Stimulated activated CD4-positive, alpha-beta T cell treated with anti-CD3 and anti-CD28 coated beads, Interleukin-2, amount 100 ng/mL, for 4 hours (primary cell): ENCODE measurements around the gene ENDOD1.

Source experiments
- DNase-seq: peaks from one replicate; pipeline ENCODE4 v3.0.0-alpha.2; 2020; ENCODE audit warnings: low read depth

The ENDOD1 gene

DNA sequence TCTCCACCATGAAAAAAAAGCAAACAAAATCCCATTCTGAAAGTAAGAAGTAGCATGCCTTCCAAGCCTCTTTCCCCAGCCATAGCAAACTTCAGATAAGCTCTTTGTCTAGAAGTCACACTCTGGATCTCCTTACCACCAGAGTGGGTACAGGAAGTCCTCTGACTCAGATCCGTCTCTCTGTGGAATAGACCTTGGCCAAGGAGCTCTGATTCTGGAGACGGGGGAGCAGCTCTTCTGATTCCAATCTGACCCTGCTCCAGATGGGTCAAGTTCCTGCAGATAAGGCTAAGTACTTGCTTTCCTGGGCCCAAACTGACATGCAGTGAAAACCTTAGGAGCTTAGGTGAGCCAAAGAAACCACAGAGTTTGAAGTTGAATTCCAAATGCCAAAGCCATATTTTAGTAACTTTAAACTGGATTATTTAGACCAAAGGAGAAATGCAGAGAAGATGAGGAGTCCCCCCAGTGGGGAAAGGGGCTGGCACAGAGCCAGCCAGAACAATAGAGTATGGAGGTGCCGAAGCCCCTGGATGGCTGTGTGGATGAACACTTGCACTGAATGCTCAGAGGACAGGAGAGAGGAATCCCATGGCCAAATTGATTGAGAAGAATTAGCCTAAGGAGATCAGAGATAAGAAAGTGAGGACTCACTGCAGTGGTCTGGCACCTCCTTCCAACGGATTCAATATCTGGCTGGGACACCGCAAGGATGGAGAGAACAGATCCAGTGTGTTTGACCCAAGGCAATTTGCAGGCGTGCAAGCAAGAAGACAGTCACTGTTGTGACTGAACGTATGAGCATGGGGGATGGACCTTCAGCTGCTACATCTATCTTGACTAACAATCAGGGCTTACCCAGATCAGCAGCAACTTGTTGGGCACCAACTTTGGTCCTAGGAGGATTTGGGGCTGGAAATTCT is 54.9 kb downstream of the ENDOD1 start:
- no peak for DNase-seq

DNA sequence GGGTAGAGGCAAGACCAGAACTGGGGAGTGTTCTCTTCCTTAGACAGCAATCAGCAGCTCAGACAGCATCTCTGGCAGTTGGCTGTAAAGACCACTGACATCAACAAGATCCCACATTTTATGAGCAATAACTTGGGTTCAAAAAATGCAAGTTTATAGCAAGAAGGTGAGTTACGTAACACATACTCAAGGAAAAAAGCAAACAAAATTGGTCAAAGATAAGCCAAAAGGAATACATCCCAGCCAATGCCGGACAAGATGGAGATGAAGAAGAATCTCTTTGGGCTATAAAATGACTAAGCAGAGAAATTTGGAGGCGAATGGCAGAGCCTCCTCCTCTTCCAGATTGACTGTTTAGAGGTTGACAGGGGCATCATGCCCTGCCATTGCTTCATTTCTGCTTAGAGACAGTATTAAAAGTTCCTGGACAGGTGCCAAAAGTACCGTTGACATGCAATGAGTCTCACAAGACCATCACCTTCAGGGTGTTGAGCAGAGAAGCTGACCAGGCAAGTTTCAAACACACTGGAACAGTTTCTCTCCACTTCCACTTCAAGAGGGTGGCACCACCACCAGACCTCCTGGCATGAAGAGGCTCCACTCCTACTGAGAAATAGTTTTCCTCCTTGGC is 55.9 kb downstream of the ENDOD1 start:
- no peak for DNase-seq

- DNase-seq: no peak
Measured at GRCh38 chr11:95147364-95147905, 57.8 kb downstream of the ENDOD1 start.

DNA sequence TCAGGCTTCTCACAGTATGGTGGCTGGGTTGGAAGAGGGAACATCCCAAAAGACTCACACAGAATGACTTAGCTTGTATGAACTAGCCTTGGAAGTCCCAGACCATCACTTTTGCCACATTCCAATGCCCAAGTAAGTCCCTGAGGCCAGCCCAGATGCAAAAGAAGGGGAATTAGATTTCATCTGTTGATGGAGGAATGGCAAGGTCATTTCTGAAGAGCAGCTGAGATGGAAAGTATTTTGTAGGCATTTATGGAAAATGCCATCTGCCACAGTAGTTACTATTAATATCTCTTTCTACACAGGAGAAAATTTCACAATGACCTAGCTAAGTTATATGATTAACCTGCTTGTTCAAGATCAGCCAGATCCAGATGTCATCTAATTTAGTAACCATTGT is 58.8 kb downstream of the ENDOD1 start:
- DNase-seq: no peak

- DNase-seq: no peak
Measured at GRCh38 chr11:95148938-95149337, 59.3 kb downstream of the ENDOD1 start.

DNA sequence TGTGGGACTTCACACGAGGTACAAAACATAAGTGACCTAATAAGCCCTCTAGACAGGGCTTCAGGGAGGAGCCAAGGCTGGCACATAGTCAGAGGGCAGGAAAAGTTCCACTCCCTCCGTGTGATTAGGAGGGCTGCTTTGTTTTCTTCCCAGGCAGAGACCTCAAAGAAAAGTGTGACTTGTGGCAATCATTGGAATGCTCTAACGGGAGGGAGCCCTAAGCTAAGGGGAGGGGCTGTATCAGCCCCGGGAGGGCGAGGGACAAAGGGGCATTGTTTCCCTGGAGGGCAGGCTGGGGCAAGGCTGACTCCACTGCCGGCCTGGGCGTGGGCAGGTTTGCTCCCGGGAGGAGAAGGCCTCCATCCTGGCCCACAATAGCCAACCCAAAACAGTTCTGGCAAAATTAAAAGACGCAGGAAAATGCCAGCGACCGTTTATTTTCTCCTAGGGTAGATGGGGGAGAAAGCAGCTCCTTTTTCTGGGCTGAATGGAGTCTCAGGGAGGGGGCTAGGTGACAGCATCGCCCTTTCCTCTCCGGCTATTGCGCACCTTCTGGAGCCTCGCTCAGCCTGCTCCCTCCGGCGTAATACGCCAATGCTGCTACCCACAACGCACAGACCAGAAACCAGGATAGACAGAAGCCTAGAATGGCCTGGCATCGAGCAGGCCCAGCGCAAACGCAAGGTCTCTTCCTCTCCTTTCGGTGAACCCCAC is 60.2 kb downstream of the ENDOD1 start:
- no peak for DNase-seq

GRCh38 chr11:95150956-95151684 is 61.5 kb downstream of the ENDOD1 start:
- DNase-seq: peak; percentile 87

- DNase-seq: no peak
Measured at GRCh38 chr11:95152876-95153856, 63.5 kb downstream of the ENDOD1 start.

- no peak for DNase-seq
Measured at GRCh38 chr11:95153857-95154246, 64.2 kb downstream of the ENDOD1 start.

GRCh38 chr11:95154514-95154913 is 64.9 kb downstream of the ENDOD1 start:
- peak; percentile 45 for DNase-seq

- no peak for DNase-seq
Measured at GRCh38 chr11:95155385-95155784, 65.7 kb downstream of the ENDOD1 start.

DNA sequence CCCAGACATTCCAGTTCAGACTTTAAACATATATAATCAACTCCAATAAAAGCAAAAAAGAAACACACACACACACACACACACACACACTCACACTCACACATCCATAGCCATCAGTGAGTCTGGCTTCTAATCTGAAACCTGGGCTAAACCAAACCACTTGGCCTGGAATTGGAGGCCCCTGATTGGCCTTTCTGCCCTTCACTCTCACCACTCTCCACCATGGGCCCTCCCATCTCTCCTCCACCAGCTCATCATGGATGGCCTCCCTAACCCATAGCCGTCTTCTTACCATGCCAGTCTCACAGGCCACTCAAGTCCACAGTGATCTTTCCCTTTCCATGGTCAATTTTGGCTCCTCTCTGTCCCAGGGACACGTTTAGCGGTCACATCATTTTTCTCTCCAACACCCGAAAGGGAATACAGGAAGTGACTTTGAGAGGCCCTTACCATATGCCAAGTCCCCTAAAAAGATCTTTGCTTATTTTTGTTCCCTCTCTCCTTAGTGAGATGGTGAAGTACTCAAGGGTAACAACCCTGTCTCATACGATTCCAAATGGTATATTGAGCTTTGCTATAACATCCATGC is 66.6 kb downstream of the ENDOD1 start:
- no peak for DNase-seq

- no peak for DNase-seq
Measured at GRCh38 chr11:95156916-95157541, 67.4 kb downstream of the ENDOD1 start.

DNA sequence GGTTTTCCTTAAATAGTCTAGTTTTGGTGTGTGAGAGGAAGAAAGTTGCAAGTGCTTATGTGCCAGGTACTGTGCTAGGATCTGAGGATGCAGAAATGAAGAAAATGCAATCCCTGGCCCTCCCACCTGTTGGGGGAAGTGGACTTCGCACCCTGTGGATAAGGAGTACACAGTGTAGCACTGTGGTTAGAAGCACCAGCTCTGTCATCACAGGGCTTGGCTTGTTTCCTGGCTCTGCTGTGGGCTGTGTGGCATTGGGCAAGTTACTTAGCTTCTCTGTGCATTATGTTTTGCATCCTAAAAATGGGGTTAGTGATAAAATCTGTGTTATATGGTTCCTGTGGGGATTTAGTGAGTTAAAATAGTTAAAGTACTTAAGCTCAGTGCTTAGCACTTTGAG is 68.2 kb downstream of the ENDOD1 start:
- DNase-seq: no peak

DNA sequence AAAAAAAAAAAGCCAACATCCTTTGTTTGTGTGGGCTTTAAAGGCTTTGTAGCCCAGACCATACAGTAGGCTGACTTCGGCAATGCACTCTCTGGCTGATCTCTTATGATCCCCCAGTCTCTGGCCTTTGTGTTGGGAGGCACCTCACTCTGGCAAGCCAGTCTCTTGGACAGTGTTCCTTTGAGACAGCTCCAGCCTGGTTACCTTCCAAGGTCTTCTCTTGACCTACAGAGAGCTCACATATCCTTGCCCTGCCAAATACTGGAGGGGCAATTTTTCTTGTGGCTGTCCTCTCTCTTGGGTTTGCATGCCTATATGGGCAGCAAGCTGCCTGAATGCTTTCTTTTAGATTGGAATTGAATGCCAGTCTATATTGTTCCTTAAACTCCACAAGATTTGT is 71.6 kb downstream of the ENDOD1 start:
- no peak for DNase-seq

GRCh38 chr11:95163106-95163505 is 73.5 kb downstream of the ENDOD1 start:
- DNase-seq: no peak

DNA sequence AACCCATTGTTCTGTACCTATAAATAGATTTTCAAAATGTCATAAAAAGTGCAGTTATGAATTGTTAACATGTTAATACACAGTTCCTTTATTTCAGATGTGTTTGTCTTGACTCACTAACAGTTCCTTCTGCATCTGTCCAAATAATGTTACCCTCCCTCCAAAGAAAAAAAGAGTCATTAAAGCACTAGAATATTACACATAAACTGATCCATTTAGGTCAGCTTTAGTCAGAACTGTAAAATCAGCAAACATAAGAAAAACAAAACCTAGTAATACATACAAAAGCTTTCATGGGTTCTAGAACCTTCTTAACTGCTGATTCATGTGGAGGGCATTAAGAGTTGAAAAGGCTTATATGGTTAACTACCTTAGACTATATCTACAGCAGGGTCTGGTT is 76.0 kb downstream of the ENDOD1 start:
- DNase-seq: no peak

DNA sequence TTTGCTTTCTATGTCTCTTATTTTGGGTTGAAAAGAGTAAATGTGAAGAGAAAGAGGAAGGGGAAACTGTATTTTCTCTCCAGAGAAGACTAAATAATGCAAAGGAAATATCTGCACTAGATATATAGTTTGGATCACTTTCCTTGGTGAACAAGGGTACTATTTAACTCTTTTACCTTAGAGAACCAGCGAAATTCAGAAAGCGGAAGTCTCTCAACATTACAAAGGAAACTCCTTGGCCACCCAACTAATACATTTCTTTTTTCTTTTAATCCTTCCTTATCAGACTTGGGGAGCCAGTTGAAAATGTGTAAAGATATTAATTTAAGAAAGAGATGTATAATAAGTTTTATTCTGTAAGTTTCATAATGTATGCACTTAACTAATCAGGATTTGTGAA is 77.1 kb downstream of the ENDOD1 start:
- DNase-seq: no peak

DNA sequence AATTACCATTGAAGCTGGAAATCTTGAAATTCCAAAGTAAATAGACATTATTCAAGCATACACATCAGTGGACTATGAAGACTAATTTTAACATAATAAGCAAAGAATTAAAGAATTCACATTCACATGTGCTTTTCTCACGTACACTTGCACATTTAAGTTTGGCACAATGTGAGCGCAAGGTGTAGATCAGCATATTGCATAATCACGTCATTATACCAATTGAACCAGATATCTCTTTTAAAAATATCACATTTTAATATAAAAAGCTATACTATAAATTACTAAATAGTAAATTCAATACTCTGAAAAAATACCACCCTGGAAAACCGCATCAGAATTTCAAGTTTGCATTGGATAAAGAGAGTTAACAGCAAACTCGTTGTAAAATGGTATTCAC is 80.6 kb downstream of the ENDOD1 start:
- DNase-seq: no peak
